ENCODE results near the gene GLB1L.
"Not testable (repeated sequence)": the region's sequence is repeated elsewhere in the genome, so short reads cannot be mapped to it uniquely, and the experiment has no call there.

GLB1L gene

GRCh38 chr2:219245148-219245898, at the start of gene GLB1L, which contains the start of gene STK16:
GLB1L (minus strand) TSS chr2:219245444; CDS start chr2:219243573, 1,871 bp downstream.
STK16 (plus strand) TSS chr2:219245479; CDS start chr2:219246000, 521 bp downstream.
- DNase-seq, result peak; percentile 76 to 80 (median 78)

- peak; percentile 71 to 87 (median 75) for DNase-seq
These were observed 49.4 kb upstream of the GLB1L start for GRCh38 chr2:219294356-219295351.

GRCh38 chr2:219293736-219294231, 48.5 kb upstream of the GLB1L start:
- no peak for DNase-seq

GRCh38 chr2:219292616-219293015, 47.4 kb upstream of the GLB1L start:
- DNase-seq, result no peak

GRCh38 chr2:219291910-219292490, 46.8 kb upstream of the GLB1L start:
- no peak for DNase-seq

- no peak for DNase-seq
These were observed 46.1 kb upstream of the GLB1L start for GRCh38 chr2:219291394-219291793.

- no peak for DNase-seq
These were observed 45.3 kb upstream of the GLB1L start for GRCh38 chr2:219290381-219291171.

- no peak for DNase-seq
These were observed 44.5 kb upstream of the GLB1L start for GRCh38 chr2:219289537-219290361.

- DNase-seq, result no peak
These were observed 43.9 kb upstream of the GLB1L start for GRCh38 chr2:219289195-219289536.

GRCh38 chr2:219287580-219288265, 42.5 kb upstream of the GLB1L start:
- DNase-seq, result no peak

GRCh38 chr2:219287116-219287440, 41.8 kb upstream of the GLB1L start:
- not testable (repeated sequence) for DNase-seq

GRCh38 chr2:219286436-219287115, 41.3 kb upstream of the GLB1L start:
- DNase-seq, result no peak

GRCh38 chr2:219285894-219286425, 40.7 kb upstream of the GLB1L start:
- no peak for DNase-seq

- no peak for DNase-seq
These were observed 40.1 kb upstream of the GLB1L start for GRCh38 chr2:219285373-219285735.

- no peak for DNase-seq
These were observed 39.5 kb upstream of the GLB1L start for GRCh38 chr2:219284501-219285372.

GRCh38 chr2:219282943-219283581, 37.8 kb upstream of the GLB1L start:
- no peak for DNase-seq

GRCh38 chr2:219282375-219282774, 37.1 kb upstream of the GLB1L start:
- DNase-seq, result no peak

GRCh38 chr2:219281588-219281987, 36.3 kb upstream of the GLB1L start:
- DNase-seq, result no peak

Data from activated naive CD4-positive, alpha-beta T cell (primary cell).